Glutamatergic neuron (in vitro differentiated cells): Measurements from ENCODE around the gene PCDHA7. TPM values are rescaled to one million over a fixed set of nuclear protein-coding genes. Genes with fewer than 3 reads are reported as not detected.
"Not testable (repeated sequence)": the region's sequence is repeated elsewhere in the genome, so short reads cannot be mapped to it uniquely, and the experiment has no call there.

Source experiments
- DNase-seq: peaks from one replicate; pipeline ENCODE4 v3.0.0; 2022
- H3K27ac Mint-ChIP-seq: one replicate; pipeline ENCODE4 v1.8.0; 2020; ENCODE audit warnings: mild to moderate bottlenecking, mixed read lengths, inconsistent platforms; ENCODE audit not compliant: unreplicated experiment
- H3K27me3 Mint-ChIP-seq: one replicate; pipeline ENCODE4 v1.8.0; 2020; ENCODE audit warnings: mild to moderate bottlenecking, moderate library complexity, mixed read lengths, inconsistent platforms; ENCODE audit not compliant: unreplicated experiment
- H3K36me3 Mint-ChIP-seq: one replicate; pipeline ENCODE4 v1.8.0; 2020; ENCODE audit warnings: mild to moderate bottlenecking, mixed read lengths, inconsistent platforms; ENCODE audit not compliant: unreplicated experiment
- H3K4me1 Mint-ChIP-seq: one replicate; pipeline ENCODE4 v1.8.0; 2020; ENCODE audit warnings: mild to moderate bottlenecking, low read depth, mixed read lengths, inconsistent platforms; ENCODE audit not compliant: unreplicated experiment
- H3K4me3 Mint-ChIP-seq: one replicate; pipeline ENCODE4 v1.8.0; 2020; ENCODE audit warnings: mild to moderate bottlenecking, mixed read lengths, inconsistent platforms; ENCODE audit not compliant: unreplicated experiment
- H3K9me3 Mint-ChIP-seq: one replicate; pipeline ENCODE4 v1.8.0; 2020; ENCODE audit warnings: mild to moderate bottlenecking, moderate library complexity, mixed read lengths, inconsistent platforms; ENCODE audit not compliant: unreplicated experiment
- CTCF ChIP-seq: fragments of 200-600 bp; sonication (generic); IDR thresholded peaks from one replicate; pipeline ENCODE4 v1.5.0; 2021; ENCODE audit not compliant: partially characterized antibody, unreplicated experiment
- total RNA-seq: library from RNA; stranded (reverse); fragmentation: NEBNext Ultra II Directional; extraction: Animal tissue kit (Norgen Biotek cat#: 25700); gene quantifications from one replicate; pipeline ENCODE4 v1.2.1, GENCODE V29; 2021; ENCODE audit not compliant: unreplicated experiment

PCDHA7 gene
- total RNA-seq, 1 donor from 2014 or later: 22.9 TPM

GRCh38 chr5:140869555-140869886, 35.5 kb downstream of the PCDHA7 start:
- peak; percentile 38 for TF ChIP-seq CTCF
- peak overlapping the region; percentile 88 for H3K4me3 Mint-ChIP-seq
- peaks cover 8% of the 10 kb centered on the region for H3K4me1 Mint-ChIP-seq
- no peak for DNase-seq
- peaks cover 7% of the 10 kb centered on the region for H3K27me3 Mint-ChIP-seq
- peaks cover 10% of the 10 kb centered on the region for H3K9me3 Mint-ChIP-seq
- H3K27ac Mint-ChIP-seq: peak overlapping the region; percentile 93
- H3K36me3 Mint-ChIP-seq: peaks cover 20% of the 10 kb centered on the region

GRCh38 chr5:140870221-140871201, 36.4 kb downstream of the PCDHA7 start:
- Mint-ChIP-seq H3K27me3 (peaks cover 8% of the 10 kb centered on the region), H3K9me3 (peaks cover 10% of the 10 kb centered on the region), H3K27ac (no peak overlapping the region), H3K4me1 (peaks cover 8% of the 10 kb centered on the region), H3K36me3 (peaks cover 17% of the 10 kb centered on the region), H3K4me3 (no peak overlapping the region)
- no peak for TF ChIP-seq CTCF
- DNase-seq: no peak

GRCh38 chr5:140875085-140876065, 41.3 kb downstream of the PCDHA7 start, which contains the start of gene PCDHA12:
PCDHA12 (plus strand) TSS chr5:140875308; CDS start chr5:140875473, 165 bp downstream.
- H3K9me3 Mint-ChIP-seq: peaks cover 6% of the 10 kb centered on the region
- H3K27me3 Mint-ChIP-seq: peaks cover 7% of the 10 kb centered on the region
- H3K4me3 Mint-ChIP-seq: peak within 1 kb of the TSS; percentile 94
- H3K27ac Mint-ChIP-seq: peak within 1 kb of the TSS; percentile 98
- peak; percentile 65 for TF ChIP-seq CTCF
- H3K4me1 Mint-ChIP-seq: peaks cover 7% of the 10 kb centered on the region
- H3K36me3 Mint-ChIP-seq: peaks cover 22% of the 10 kb centered on the region
- peak; percentile 35 for DNase-seq

- H3K4me3 Mint-ChIP-seq: peak overlapping the region; percentile 94
- H3K27ac Mint-ChIP-seq, H3K4me1 Mint-ChIP-seq, H3K9me3 Mint-ChIP-seq, H3K27me3 Mint-ChIP-seq, DNase-seq: not testable (repeated sequence)
- peaks cover 27% of the 10 kb centered on the region for H3K36me3 Mint-ChIP-seq
These were observed 42.6 kb downstream of the PCDHA7 start for GRCh38 chr5:140876541-140877261.

GRCh38 chr5:140877262-140877581, 43.2 kb downstream of the PCDHA7 start:
- Mint-ChIP-seq H3K36me3 (peaks cover 27% of the 10 kb centered on the region), H3K4me3 (no peak overlapping the region), H3K4me1 (peaks cover 3% of the 10 kb centered on the region), H3K27me3 (peaks cover 5% of the 10 kb centered on the region), H3K27ac (no peak overlapping the region), H3K9me3 (peaks cover 1% of the 10 kb centered on the region)
- no peak for DNase-seq
- no peak for TF ChIP-seq CTCF
